Left kidney (tissue), 2 donors: ENCODE results near the gene KCNMA1. TPM values are rescaled to one million over a fixed set of nuclear protein-coding genes. Genes with fewer than 3 reads are reported as not detected.
A peak's percentile ranks its signal among the peaks of the same experiment; 100 is the strongest.

ENCODE experiments used
- DNase-seq: peaks from one replicate; pipeline ENCODE4 v3.0.0-alpha.2; 2013
- polyA plus RNA-seq: library from polyadenylated mRNA; unstranded; fragments of 120-200 nt; gene quantifications from one replicate; pipeline ENCODE4 v1.2.1, GENCODE V29; 2013; ENCODE audit not compliant: insufficient read length

Gene KCNMA1
- polyA plus RNA-seq, 1 donor = 3.6 TPM

DNA sequence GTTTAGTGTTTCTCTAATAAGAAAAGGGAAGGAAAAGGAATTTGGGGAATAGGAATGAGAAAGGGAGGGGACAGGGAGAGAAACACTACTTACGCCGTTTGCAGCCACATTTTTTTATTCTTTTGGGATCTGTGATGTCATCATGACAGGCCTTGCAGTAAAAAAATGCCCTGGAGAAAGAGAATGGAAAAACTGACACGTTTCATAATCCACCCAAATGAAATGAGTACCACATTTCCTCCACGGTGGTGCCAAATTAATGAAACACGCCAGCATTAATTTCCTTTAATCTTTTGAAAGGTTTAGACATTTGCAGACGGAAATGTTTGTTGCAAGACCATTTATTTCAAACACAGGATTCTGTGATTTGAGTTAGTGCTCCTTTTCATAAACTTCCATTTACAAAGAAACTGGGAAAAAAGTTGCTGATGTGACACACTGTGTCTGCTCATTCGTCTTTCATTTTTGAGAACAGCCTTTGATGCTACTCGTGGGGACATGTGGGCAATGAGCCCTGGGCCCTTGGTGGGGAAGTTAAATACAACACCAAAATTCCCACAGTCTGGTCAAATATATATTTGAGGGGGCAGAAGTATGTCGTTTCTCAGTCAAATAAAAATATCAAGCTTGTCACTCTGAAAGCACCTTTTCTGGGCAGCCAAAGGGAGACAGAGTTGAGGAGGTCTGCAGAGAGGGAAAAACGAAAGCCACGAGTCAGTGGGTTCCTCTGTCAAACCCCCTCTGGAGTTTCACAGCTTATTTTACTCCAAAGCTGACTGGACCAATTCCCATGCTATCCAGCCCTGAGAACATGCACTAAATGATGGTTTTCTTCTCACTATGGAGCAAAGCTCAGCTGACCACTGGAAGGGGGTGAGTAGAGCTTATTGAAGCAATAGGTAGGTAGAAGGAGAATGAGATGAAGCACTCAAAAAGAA, 625.5 kb downstream of the KCNMA1 start:
- DNase-seq = no peak

DNA sequence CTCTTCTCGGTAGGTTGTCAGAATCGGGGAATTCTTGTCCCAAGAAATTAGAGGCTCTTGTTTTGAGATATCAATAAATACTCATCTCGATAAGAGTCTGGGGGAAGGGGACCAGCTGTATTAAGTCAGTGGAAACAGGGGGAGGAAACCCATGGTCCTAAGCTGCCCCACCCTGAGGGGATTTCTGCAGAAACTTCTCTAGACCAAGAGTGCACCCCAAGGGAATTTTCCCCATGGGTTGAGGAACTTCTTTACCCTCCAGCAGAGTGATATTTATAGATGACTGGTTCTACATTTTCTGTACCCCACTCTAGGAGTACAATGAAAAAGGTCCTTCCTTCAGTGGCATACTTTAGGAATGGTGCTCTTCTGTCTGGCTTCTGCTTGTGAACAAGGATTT, 627.2 kb downstream of the KCNMA1 start:
- DNase-seq = no peak

DNA sequence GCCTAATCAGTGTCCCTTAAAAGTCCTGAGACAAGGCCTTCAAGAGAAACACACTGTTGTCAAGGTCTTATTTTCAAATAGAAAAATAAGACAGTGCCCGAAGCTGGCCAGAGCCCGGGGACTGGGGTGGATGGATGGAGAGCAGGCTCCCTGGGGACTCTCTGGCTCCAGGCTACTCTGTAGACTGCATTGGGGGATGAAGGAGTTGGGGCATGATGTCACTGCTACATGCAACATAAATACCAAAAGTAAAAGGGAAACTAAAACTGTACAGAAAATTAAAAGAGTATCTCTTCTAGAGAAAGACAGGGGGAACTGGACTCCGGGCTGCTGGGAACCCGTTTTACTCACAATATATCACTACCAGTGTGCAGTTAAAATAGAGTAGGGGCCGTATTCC, 629.8 kb downstream of the KCNMA1 start:
- DNase-seq = no peak

DNA sequence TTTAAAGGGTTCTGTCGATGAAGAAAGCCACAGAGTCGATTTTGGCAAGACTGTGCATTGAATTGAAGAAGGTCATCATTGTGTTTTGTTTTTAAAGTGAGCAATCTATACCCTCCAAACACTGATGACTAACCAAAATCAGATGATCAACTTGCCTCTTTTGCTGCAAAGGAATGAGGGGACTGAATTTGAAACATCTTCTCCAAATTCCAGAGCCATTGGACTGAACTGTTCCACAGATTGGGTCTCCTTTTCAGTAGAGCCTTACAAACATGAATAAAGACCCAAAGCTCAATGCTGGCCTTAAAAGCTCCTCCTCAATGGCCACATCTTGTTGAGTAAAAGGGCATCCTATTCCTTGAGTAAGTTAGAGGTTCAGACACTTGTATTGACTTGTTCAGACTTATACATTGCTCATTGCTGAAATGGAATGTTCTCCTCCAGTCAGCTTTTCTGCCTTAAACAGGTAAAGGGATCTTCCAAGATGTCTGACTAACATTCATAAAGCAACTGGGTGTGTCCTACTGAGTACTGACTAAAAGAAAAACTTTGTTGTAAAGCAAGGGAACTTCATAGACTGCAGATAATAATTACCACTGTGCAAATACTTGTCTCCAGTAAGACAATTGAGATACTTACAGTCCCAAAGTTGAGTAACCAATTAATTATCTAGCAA, 630.6 kb downstream of the KCNMA1 start:
- no peak for DNase-seq

DNA sequence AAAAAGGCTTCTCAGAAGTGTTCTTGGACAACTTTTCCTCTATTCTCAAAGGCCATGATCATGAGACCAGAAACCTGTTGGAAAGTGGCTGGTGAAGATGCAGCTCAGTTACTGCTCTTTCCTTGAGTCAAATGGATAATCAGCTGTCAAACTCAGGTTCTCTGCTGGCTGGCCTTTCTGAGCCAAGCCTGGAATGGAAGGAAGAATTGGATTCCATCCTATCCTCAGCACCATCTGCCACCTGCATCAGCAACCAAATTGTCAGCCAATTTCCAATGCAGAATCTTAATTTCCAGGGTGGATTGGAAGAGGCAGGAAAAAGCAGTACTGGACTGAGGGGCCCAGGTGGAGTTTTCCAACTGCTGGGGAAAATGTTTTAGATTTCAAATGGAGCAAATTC, 631.7 kb downstream of the KCNMA1 start:
- DNase-seq = no peak

DNA sequence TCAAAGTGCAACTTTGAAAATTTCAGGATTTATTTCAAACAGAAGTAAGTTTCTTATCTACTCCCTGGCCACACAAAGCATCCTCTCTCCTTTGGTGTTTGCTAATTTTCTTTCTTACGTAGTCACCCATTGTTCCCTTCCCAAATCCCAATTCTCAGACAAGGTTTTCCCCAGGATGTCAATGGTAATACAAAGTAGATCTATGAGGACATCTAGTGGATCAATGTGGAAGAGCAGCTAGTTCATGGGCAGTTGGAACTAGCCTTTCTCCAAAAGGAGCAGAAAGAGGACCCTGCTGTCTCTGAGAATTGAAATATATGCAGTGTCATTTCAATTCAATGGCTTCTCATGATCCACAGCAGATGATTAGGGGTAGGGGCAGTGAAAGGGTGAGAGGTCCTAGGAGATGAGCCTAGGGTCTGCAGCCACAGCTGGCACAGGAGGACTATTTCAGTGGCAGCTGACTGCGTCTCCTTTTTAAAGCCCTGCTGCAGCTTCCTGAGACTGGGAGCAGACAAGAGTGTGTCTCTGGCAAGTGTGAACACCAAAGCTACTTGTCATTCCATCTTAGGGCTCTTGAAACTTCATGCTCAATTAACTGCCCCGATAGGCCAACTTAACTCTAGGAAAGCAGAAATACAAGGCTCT, 632.6 kb downstream of the KCNMA1 start:
- peak; percentile 77 for DNase-seq

DNA sequence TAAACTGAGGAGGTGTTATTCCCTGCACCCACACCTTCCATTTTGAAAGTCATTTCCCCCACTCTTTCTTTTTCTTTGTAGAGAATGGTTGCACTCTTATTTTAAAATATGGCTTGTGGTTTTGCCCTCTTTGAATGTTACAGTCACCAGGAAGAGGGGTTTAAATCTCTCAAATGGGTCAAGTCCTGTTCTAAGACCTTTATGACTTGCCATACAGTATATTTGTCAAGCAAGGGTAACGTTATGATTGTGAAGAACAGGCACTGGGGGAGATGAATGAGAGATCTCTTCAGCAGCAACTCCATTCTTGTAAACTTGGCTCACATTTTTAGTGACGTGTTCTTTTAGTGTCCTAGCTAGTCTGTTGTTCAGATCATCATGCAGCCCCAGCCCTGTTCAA, 634.7 kb downstream of the KCNMA1 start:
- no peak for DNase-seq

DNA sequence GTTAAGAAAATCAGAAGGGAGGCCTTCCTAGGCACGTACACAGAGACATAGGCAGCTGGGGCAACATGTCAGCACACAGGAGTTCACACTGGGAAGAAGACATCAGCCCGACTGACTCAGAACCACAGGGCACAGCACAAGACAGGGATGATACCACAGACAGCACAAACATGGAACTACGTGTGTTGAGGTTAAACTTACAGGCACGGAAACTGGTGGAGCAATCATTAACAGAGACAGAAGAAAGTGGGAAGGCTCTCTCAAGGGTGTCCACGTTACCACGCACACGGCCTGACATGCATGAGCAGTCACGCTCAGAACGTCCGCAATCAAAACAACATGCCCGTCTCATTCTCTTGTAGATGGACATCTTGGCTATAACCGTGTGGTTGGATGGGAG, 636.4 kb downstream of the KCNMA1 start:
- no peak for DNase-seq

DNA sequence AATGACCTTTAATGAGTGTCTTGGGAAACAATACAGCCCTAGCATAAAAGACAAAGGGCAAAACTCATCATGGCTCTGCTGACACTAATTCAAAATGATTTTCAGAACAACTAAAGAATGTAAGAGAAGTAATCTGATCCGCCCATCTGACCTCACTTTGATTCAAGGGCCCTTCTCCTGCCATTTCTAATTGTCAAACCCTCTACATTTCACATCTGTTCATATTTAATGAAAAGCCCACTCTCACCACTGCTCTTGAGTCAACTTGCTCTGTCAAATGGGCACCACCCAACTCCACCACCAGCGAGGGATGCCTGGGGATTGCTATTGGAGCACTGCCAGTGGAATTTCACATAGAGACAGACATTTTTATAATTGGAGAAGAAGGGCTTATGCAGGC, 639.2 kb downstream of the KCNMA1 start:
- DNase-seq = no peak

DNA sequence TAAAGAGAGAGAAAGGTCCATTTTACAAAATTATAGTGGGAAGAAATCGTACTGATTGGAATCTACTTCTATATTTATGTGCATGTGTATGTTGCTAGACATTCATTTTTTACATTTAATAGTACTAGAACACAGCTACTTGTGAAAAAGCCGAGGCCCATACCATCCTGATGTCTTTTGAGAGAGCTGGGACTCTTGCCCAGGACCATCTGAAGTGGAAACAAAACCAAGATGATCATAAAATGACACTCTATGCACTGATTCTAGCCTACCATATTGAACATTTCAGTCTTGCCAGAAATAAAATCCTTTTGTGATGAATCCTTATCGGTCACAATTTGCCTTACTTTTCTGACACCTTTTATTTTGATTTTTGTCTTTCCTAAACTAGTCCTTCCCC, 640.0 kb downstream of the KCNMA1 start:
- no peak for DNase-seq

DNA sequence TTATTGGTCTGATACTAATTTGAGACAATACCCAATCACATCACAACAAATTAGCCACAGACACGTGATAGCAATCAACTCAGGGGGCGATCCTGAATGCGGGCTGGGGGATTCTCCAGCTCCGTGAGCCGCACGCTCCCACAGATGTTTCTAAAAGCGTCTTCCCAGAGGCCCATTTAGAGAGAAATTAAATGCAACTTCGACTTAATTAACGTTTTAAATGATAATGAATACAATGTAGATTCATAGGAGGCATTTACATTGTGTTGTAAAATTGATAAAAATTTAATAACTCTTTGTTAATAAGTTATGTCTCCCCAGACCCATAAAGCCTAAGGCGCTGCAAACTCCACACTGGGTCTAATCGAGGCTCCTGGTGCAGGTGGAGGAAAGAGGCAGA, 642.6 kb downstream of the KCNMA1 start:
- DNase-seq = no peak

DNA sequence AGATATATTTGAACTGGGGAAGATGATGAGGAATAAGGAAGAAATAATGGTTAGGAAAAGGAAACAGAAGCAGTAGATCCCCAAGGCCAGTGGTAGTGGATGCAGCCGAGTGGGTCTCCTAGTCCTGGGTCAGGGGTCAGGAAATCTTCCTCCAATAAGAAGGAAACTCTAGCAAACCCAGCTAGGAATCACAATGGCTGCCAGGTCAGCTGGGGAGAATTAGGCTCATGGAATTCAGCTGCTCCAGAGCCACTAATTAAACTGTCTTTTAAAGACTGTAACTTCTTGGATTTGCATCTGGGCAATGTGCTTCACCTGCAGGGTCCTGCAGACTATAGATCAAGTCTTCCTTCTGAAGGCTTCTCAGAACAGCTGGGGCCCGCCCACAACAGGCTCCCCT, 644.4 kb downstream of the KCNMA1 start:
- DNase-seq = no peak

DNA sequence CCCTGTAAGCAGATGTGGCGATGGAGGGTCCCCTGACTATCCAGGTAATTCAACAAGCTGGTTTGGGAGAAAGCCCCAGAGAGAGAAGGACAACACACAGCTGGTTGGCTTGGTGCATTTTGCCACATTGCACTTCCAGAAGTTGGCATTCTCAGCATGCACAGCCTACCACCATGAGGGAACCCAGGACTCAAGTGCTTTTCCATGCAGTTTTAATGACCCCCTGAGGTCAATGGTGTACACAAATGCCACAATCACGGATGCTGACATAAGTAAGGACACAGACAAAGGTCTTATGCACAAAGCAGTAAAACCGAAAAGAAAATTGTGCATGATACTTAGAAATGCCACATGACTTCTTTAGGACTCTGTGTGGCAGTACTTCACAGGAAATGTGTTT, 645.1 kb downstream of the KCNMA1 start:
- DNase-seq = no peak

DNA sequence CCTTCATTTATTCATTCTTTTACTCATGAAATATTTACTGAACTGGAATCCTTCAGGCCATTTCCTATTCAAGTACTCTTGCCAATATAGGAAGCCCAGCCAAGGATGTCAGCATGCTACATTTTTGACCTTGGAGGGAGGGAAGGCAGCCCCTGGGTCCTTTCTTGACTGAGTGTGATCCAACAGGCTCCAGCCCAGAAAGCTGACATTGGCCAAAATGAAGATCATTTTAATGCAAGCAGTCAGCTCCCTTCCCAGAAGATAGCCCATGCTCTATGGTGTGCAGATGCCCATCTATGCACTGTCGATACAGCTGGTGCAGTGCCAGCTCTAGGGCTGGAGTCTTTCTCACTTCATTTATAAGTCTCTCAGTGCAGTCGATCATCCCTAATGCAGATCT, 646.0 kb downstream of the KCNMA1 start:
- DNase-seq = no peak

DNA sequence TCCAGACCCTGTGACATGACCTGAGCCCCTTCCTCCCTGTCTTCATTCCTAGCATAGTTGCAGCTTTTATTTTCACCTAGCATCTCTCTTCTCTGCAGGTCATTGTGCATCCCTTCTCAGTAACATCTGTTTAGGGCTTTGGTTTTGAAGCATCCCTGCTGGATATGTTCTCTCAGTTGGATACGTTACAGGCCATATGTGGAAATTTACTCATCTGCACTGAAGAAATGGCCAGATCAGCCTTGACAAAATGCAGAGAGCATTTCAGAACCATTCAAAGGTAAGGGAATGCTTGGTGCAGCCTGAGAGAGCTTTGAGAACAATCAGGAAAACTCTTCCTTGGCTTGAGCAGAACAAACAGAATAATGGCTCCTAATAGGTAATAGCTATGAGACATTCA, 647.0 kb downstream of the KCNMA1 start:
- no peak for DNase-seq

DNA sequence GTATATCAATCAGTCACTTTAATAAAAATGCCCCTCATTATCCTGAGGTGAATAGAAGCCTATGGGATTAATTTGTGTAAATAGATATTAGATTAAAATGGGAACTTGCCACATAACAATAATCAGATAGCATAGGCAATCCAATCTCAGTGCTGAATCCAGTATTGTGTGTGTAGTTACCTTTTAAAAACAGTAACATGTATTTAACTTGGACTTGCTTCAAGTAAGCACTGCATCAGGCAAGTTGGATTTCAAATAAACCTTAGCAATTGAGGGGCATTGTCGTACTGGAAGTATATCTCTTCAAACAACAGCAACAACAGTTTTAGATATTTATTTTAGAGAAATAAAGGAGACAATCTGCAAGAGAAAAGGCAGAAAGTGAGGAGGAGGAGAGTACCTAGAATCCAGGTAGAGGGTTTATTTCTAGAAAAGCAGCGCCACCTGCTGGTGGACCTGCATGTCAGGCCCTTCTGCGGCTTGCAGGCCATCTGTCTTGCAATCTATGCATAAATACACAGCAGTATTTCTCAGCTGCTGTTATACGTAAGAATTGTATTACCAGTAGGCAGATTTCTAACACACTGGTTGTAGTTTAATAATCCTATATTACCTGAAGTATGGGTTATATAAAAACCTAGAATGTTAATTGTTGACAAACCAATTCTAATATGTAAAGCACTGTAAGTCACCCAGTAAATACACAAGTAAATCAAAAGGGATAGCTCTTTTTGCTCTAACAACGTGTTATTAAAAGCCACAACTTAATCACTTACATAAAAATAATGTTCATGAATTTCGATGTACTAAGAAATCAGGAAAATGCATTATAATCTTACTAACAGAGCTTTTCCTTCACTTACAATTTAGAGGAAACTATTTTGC, 652.8 kb downstream of the KCNMA1 start:
- DNase-seq = peak; percentile 72

DNA sequence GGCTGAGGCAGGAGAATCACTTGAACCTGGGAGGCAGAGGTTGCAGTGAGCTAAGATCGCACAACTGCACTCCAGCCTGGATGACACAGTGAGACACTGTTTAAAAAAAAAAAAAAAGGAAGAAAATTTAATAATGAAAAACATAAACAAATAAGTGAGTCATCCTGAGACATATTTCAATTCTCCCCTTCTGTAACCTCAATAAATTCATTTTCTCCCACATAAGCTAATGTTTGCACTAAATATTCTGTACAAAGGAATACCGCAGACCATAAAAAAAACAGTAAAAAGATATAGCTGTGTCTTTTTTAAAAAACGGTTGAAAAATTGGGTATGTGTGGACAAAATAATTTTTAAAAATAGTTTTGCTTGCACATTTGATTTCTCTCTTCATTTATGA, 654.0 kb downstream of the KCNMA1 start:
- DNase-seq = no peak

DNA sequence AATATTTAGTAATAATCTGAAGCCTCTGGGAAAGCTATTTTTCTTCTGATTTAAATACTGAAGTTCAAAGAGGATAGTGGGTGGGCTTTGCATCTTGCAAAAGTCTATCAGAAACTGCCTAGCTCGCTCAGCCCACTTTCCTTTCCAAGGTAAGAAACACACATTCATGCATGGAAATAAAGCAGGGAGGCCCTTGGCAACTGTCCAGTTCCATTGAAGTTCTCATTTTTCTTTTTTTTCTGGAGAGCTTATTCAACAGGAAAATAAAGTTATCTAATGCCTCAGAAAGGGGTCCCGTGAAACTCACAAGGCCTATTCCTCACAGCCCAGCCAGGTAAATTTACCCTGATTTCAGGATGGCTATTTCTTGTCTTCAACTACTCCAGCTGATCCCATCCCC, 654.9 kb downstream of the KCNMA1 start:
- DNase-seq = no peak

DNA sequence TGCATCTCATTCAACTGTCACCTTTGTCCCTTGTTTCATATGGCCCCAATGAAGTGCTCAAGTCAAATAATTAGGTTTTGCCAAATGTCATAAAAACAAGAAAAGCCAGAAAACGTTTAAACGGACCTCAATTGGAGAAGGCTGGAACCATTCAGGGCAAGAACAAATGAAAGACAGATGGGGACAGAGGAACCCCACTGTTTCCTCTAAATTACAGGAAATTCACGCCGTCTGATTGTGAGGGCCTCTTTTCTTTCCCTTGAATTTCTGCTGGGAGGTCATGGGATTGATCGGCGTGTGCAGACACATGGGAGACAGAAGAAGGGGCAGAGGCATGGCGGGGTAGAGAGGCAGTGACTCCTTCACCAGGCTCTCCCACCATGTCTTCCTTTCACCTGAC, 656.4 kb downstream of the KCNMA1 start:
- no peak for DNase-seq

DNA sequence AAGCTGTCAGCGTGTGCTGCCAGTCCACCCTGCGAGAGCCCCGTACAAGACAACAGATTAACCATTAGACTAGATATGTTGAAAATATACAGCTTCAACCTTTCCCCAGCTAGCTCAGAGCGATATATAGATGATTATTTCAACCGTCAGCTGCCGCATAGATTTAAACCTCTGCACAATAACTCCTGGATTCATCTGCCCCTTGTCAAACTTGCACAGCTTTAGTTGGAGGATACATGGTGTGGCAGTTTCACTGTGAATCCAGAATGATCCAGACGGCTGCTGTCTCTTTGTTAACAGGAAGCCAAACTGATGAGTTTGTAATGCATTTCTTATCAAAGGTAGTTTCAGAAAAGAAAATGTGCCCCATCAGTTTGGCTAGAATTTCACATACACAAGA, 659.7 kb downstream of the KCNMA1 start:
- no peak for DNase-seq

DNA sequence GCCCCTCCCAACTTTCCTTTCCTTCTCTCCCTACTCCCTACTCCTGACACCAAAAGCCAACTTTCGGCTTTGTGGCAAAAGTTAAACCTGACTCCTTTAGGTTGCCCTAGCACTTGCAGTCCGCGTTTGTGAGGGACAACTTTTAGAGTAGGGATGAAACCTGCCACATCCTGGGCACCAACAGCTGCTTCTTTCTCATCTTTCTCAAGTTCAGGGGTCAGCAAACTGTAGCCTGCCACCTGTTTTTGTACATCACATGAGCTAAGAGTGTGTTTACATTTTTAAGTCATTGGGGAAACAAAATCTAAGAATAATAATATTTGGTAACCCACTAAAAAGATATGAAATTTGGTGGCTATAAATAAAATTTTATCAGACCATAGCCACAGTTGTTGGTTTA, 660.6 kb downstream of the KCNMA1 start:
- no peak for DNase-seq

DNA sequence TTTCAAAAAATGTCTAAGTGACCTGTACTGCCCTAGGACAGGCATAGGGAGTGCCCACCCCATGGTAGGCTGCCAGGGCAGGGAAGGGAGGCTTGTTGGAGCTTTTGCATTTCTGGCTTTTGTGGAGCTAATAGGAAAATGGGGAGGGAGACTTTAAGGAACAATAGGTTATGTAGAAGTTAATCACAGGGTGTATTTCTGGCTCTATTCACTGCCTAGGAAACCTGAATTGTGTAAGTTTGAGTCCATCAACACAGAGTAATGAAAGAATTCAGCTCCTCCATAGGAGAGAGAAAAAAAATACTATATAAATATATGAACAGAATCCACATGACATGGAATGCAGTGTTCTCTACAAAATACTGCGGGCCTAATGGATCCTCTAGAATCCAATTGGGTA, 661.5 kb downstream of the KCNMA1 start:
- DNase-seq = no peak
